HG02678 (cell line): Measurements from ENCODE around the gene ARSB.
A peak's percentile ranks its signal among the peaks of the same experiment; 100 is the strongest.
"Not testable (repeated sequence)": the region's sequence is repeated elsewhere in the genome, so short reads cannot be mapped to it uniquely, and the experiment has no call there.

Experiments used
- ATAC-seq: cut with Tn5 transposase; IDR thresholded peaks from one replicate; pipeline ENCODE4 v1.9.1; 2021; ENCODE audit warnings: mild to moderate bottlenecking, moderate library complexity; ENCODE audit not compliant: unreplicated experiment

ARSB gene

DNA sequence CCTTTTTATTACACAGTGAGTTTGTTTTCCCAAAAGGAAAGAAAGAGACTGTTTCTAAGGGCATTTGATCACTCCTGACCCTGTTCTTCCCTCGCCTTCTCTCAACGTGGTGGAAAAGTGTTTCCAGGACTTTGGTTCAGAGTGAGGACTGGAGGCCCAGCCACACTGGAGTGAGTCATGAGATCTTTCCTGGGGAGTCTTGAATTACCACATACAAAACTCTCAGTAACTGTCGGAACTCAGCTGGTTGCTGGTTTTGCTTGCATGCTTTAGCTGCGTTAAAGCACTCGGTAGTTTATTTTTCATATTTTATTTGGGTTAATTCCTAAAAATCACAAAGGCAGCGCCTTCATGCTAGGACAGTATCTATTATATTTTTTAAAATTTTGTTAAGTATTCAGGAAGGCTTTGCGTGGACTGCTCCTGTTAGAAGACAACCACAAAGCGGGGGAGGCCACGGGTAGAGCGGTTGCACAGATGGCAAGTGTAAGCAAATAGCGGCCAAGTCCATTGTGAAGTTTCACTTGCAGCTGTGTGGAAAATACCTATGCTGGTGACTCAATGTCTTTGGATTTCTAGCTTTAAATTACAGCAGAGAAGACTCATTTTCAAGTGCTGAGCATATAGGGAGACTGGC lies 77.7 kb downstream of the ARSB start:
- ATAC-seq, result peak; percentile 41

DNA sequence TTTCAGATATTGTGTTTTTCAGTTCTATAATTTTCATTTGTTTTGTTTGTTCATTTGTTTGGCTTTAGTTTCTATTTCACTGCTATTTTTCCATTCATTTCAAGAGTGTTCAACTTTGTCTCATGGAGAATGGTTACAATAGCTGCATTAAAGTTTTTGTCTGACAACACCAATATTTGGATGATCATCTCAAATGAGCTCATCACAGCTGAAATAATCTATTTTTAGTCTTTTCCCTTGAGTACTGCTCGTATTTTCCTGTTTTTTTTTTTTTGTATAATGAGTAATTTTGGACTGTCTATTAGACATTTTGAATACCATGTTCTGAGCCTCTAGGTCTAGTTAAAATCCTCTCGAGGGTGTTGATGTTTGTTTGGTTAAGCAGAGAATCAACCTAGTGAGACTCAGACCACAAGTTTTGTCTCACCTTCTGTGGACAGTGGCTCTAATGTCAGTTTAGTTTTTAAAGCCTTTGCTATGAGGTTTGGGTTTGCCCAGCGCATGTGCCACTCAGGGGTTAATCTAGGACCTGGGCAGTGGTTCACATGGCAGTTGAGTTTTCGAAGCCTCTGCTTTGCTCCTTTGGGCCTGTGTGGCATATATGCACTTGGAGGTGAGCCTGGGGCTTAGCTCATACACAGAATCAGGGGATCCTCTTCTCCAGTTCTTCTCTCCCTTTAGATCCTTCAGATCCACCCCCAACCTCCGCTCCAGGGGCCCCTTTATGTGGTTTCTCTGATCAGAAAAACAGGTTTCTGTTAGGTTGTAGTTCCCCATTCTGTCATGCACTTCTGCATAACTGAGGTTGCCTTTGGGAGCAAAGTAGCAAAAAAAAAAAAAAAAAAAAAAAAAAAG lies 79.8 kb downstream of the ARSB start:
- ATAC-seq, result peak; percentile 57

DNA sequence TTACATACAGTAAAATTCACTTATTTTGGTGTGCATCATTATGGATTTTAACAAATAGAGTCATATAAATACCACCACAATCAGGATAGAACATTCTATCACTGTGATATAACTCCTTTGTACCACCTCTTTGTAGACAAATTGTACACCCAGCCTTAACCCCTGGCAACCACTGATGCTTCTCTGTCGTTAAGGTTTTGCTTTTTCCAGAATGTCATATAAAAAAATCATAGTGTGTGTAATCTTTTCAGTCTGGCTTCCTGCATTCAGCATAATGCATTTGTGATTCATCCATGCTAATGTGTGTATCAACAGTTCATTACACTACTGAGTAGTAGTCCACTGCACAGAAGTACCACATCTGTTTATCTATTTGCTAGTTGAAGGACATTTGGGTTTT lies 81.2 kb downstream of the ARSB start:
- no peak for ATAC-seq

DNA sequence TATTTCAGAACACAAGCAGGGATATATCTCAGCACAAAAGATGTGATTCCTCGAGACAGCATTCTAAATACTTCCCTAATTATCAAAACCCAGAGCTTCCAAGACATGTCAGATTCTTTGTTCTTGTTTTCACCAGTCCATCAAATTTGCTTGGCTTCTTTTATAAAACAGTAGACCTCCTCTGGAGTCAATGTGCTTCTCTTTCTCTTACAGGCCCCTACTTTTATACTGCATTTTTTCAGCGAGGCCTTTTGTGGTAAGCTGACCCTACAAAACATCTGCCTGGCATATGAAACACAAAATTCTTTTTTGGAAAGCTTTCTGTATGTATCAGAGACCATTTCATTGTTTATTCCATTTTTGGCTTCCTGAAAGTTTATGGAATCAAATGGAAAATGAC lies 81.8 kb downstream of the ARSB start:
- ATAC-seq, result no peak

DNA sequence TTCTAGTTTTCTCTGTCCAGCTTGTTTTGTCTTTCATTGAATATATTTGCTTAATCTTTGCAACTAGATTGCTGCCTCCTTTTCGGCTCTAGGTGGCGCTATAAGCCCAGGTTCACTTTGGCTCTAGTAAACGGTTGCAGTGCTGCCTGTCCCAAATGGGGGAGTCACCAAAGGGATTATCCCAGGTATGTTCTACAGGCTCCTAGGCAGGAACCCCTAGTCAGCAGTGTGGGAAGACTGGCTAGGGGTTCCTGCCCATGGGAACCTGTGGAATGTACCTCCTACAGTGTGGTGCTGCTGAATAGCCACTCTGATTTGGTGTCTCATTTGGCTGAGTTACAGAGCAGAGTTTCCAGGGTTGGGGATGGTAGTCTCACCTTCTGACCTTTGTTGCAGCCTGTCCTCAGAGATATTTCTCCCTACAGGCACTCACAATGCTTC lies 85.2 kb downstream of the ARSB start:
- no peak for ATAC-seq

DNA sequence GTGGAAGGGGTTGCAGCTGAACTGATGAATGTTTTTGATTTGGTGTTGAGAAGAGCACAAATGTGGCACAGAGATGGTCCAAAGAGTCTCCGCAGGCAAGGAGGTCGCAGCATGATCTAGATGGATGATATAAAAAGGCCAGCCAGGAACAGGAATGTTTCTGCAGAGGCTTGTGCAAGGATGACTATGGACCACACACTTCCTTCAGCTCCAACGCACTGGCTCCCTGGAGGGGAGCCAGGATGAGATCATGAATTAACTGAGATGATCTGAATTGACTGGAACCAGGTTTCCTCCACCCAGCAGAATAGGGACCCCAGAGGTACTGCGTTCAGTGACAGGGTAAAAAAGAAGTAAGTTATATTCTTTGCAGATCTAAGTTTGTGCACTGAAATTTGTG lies 89.0 kb downstream of the ARSB start:
- ATAC-seq, result no peak

DNA sequence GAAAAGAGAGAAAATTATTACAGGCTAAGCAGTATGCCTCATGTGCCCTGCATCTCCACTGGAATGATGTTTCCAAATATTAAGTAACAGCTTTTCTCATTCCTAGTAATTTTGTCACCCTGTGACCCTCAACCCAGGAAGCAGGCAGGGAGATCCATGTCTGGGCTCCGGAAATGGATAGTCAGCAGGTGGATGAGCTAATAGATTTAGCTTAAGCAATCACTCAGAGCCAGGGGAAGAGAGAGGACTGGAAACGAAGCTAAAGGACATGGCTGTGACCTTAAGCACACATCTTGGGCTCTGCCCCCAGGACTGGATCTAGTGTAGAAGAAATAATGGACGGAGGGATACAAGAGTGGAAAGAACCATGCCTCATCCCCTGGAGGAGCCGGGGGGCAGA lies 89.5 kb downstream of the ARSB start:
- no peak for ATAC-seq

DNA sequence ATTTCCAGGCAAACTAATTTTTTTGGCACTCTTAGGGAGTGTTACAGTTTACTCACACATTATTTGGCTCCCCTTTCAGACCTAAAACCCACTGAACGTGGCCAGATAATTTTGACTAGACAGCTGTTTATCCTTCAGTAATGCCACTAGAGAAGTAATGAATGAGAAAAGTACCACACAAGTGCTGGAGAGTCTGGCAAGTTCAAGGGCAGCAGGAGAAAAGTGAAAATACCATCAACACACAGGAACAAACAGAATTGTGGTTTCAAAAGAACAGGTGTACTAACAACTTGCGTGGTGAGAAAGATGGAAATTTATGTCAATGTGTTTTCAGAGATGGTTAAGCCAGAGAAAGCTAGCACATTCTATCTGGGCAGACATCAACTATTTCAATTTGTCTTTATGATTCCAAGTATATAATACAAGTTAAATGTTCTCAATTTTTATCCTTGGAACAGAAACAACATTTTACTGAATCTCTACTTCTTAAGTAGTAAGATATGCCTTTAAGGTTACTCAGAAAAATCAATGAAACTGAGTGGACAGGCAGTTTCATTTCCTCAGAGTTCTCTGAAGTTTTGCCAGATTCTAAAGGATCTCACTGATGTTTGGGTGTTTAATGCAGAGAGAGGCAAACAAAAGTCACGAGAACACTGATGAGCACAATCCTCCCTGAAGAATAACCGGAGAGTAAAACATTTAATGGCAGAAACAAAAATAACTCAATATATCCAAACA lies 91.0 kb downstream of the ARSB start:
- ATAC-seq, result peak; percentile 49

DNA sequence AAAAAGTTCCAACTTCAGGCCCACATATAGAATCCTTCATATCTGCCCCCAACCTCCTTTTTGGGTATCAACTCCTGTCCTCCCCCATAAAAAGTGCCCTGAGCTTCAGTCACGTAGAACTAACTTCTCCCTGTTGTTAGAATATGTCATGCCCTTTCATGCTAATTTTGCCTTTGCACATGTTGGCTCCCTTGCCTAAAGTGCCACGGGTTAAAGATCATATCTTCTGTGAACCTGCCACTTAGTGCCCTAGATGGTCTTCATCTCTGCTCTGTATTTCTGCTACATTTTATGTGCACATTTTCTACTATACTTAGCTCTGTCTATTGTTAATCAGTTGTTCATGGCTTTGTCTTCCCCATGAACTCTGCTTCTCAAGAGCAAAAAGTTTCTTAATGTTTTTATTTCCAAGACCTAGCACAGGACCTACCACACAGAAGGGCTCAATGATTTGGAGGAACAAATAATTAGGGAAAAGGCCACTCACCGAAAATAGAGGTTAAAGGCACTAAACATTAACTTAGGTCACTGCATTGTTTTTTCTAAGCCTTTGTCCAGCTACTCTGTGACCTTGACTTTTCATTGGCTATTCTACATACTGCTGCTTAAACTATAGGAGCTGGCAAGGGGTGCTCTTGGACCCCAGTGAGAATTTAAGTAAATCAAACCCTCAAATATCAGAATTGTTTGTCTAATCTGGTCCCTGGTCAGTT lies 94.3 kb downstream of the ARSB start:
- no peak for ATAC-seq

DNA sequence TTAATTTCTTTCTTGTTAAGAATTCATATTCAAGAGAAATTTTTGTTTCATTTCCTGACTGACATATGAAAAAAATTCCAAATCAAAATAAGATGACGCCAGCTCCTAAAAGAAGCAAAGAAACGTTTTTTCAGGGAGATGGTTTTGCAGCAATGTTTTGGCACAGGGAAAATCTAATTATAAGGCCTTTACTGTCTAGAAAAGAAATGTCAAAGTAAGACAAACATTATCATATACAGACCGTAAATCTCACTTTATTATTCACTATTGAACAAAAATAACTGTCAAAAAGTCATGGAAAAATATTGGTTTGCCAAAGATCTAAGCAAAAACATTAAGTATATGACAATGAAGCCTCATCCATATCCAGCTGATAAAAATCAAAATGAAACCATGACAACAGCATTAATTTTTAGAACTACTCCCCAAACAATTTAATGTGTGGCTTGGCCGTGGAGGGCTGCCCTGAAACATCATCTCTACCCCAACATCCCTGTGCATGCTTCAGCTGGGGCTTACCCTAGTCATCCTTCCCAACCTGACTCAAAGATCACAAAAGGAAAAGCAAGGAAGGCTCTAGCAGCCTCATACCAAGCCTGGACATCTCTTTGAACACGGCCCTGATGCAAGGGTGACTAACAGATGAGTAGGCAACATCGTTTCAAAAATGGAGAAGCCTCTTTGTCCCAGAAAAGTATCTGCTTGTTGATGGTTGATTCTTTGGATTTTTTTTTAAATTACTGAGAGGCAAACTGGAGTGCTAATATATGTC lies 95.6 kb downstream of the ARSB start:
- ATAC-seq, result no peak

DNA sequence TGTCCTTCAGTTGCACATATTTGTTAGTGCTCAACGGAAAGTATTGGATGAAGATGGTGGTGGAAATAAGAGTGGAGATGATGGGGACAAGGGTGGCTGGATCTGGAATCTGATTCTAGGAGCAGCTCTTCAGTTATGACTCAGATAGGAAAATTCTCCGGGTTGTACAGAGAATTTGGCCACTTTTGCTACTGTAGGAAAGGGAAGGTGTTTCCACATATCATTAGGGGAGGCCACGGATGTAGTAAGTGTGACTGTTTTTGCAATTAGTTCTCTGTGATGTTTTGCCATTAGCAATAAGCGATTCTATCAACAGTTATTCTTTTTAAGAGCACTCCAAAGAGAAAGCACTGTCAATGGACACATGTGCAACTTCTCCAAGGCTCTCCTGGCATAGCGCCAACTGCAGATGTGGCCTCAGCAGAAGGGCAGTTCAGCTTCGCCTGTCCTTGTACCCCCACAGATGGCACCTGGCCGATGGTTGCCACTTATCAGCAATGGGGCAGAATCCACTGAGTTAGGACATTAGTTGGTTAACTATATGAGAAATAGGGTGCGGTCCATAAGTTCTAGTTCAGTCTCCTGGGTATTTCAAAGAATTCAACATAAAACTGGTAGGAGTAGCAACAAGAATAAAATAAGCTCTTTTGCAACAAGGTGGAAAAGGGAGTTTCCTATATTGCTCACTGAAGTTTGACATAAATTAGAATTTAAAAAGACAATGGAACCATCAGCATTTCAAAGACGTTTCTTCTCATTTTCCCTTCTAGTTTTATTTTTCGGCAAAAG lies 96.3 kb downstream of the ARSB start:
- ATAC-seq, result no peak

DNA sequence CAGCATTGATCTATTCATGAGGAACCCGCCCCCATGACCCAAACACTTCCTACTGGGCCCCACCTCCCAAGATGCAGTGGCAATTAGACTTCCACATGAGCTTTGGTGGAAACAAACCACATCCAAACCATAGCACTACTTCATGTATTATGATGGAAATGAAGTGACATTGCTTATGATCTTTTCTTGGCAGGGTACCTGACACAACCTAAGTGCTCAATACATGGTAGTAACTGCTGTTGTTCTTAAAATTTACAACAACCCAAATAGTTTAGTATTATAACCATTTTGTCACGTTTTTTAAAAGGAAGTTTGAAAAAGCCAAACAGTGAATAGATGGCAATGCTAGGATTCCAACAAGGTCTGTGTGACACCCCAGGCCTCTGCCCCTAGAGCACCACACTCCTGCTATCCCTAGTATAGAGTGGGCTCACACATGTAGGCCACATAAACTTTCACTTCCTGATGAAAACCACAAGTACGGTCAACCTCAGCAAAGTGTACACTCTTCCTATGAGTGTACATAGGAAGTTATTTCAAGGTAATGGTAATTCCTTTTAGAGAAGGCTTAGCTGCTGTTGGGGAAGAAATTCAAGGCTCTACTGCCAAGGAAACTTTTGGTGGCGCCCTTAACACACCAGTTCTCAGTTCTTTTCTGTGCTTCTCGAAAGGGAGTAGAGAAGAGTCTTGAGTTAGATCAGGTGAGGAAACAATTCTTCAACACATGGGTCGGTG lies 97.6 kb downstream of the ARSB start:
- peak; percentile 97 for ATAC-seq

DNA sequence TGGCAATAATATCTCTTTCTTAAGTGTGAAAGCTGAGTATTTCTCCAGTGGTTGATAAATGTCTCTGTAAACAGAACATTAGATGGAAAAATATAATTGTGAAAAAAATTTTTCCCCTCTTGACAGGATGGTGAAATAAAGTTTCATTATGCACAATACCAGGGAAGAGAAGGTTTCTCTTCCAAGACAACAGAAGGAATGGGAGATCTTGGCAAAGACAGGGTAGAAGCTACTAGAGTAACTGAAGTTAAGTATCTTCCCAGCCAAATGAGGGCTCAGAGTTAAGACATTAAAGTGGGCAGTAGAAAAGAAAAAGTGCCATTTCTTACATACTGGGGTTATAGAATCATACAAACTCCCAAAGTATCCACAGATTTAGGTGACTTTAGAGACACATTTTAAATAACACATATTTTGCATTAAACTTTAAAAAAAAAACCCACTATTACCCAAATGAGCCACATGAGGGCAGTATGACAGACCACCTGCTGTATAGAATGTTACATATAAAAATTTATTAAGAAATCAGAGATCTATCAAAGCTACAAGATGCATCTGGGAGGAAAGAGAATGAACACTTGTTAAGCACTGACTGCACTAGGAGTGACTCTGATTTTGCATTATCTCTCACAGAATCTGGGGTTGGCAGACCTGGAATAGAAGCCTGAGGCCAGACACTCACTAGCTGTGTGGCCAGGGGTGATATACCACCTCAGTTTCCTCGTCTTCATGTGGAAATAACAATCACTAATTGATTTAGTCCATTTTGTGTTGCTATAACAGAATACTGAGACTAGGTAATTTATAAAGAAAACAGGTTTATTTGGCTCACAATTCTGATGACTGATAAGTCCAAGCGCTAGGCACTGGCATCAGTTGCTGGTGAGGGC lies 98.5 kb downstream of the ARSB start:
- ATAC-seq, result no peak

DNA sequence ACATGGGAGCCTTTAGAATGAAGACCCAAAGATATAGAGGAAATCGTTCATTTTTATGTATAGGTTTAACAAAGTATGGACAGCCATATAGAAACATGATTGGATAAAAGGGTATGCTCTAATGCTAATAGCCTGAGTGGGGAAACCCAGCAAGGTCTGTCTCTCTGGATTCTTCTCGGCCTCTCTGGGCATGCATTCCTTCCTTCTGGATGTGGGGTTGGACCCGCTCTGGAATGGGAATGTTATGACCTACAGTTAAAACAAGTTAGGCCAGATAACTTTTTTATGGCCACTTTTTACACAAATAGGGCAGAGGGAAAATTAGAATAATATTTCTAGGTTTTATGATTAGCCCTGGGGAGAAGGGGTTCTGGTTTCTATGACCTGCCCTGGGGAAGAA lies 103.2 kb downstream of the ARSB start:
- ATAC-seq, result no peak

DNA sequence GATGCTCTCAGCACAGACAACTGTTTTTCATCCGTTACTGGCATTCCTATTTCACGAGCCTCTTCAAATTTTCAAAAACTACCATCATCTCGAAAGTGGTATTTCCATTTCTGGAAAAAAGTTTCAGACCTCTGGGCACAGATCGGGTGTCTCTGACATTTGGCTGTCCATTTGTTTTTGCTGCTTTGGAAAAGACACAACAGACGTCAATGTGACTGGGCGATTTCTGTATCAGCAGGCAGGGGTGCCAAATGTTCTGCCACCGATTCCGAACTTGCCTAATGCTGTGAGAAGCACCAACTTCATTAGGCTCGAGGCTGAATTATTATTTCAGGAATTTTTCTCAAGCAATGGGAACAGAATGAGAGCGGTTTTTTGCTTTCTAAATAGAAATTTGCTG lies 105.6 kb downstream of the ARSB start:
- ATAC-seq, result no peak

DNA sequence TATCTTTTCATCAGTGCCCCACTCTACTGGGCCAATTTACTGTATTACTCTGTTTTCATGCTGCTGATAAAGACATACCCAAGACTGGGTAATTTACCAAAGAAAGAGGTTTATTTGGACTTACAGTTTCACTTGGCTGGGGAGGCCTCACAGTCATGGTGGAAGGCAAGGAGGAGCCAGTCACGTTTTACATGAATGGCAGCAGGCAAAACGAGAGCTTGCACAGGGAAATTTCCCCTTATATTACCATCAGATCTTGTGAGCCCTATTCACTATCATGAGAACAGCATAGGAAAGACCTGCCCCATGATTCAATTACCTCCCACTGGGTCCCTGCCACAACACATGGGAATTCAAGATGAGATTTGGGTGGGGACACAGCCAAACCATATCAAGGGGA lies 119.0 kb downstream of the ARSB start:
- ATAC-seq, result not testable (repeated sequence)

DNA sequence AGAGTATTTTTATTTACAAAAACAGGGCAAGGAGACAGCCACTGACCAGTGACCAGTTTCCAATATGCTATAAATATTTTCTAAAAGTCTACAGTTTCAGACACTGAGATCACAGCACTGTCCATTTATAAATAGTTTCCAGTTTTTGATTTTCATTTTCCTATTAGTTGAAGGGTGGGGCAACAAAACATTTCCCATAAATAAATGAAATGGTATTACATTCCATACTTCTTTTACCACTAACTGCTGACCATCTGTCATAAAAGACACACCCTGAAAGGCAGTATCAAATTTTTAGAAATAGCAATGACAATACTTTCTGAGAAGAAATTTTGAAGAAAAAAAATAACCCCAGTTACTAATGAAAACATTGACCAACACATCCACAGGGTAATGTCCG lies 126.7 kb downstream of the ARSB start:
- ATAC-seq, result no peak

DNA sequence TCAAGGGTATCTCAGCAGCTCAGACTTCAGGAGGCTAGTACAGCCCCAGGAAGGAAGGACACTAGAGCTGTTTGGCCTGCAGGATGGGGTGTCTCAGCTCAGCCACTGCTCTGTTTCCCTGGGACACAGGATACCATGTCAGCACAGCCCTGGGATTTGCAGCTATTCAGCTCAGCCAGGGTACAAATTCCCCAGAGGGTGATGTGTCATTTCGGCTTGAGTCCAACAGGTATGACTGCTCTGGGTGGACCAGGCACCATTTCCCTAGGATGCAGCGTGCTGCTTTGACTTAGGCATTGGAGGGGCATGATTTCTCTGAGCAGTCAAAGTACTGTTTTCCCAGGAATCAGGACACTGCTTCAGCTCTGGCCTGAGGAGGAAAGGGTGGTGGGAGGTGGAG lies 130.1 kb downstream of the ARSB start:
- ATAC-seq, result no peak
